Measurements from ENCODE around the gene RPL10A. TPM values are rescaled to one million over a fixed set of nuclear protein-coding genes. Genes with fewer than 3 reads are reported as not detected.

RPL10A gene
- total RNA-seq, result 1,000 to 10,000 TPM in 1 of 2 donors, 100 to 1,000 TPM in 1; 837 to 1,774 TPM
- 100 to 1,000 TPM; 809 to 873 TPM for polyA plus RNA-seq (ENCODE audit: insufficient read length in 2 of 2)
- long read RNA-seq, donor 1, transcript RPL10A-203 (5 exons, 1,069 nt), result minor isoform, 6 of 723 reads
- long read RNA-seq, donor 1, transcript RPL10A-202 (5 exons, 1,063 nt), result minor isoform, 83 of 723 reads
- long read RNA-seq, donor 1, transcript RPL10A-201 (6 exons, 716 nt), result major isoform, 507 of 723 reads
- long read RNA-seq, donor 1, partial matches to known transcripts, result 87 of 723 reads
- long read RNA-seq, donor 1, other reads (novel, unspliced or antisense), result 36 of 723 reads
- long read RNA-seq, donor 2, transcript RPL10A-203 (5 exons, 1,069 nt), result minor isoform, 5 of 308 reads
- long read RNA-seq, donor 2, transcript RPL10A-202 (5 exons, 1,063 nt), result minor isoform, 30 of 308 reads
- long read RNA-seq, donor 2, transcript RPL10A-201 (6 exons, 716 nt), result major isoform, 209 of 308 reads
- long read RNA-seq, donor 2, partial matches to known transcripts, result 64 of 308 reads
- long read RNA-seq, donor 2, other reads (novel, unspliced or antisense), result 0 of 308 reads
- long read RNA-seq, donor 3, transcript RPL10A-202 (5 exons, 1,063 nt), result minor isoform, 41 of 470 reads
- long read RNA-seq, donor 3, transcript RPL10A-203 (5 exons, 1,069 nt), result minor isoform, 7 of 470 reads
- long read RNA-seq, donor 3, transcript RPL10A-201 (6 exons, 716 nt), result major isoform, 303 of 470 reads
- long read RNA-seq, donor 3, partial matches to known transcripts, result 99 of 470 reads
- long read RNA-seq, donor 3, other reads (novel, unspliced or antisense), result 17 of 470 reads
- long read RNA-seq, donor 4, transcript RPL10A-201 (6 exons, 716 nt), result major isoform, 2,405 of 3,390 reads
- long read RNA-seq, donor 4, transcript RPL10A-202 (5 exons, 1,063 nt), result minor isoform, 260 of 3,390 reads
- long read RNA-seq, donor 4, transcript RPL10A-204 (6 exons, 962 nt), result minor isoform, 29 of 3,390 reads
- long read RNA-seq, donor 4, transcript RPL10A-203 (5 exons, 1,069 nt), result minor isoform, 11 of 3,390 reads
- long read RNA-seq, donor 4, partial matches to known transcripts, result 487 of 3,390 reads
- long read RNA-seq, donor 4, other reads (novel, unspliced or antisense), result 196 of 3,390 reads

GRCh38 chr6:35468181-35468979 lies at the start of gene RPL10A:
RPL10A (plus strand) TSS chr6:35468401; CDS start chr6:35468435, 34 bp downstream.
- no peaks in the 10 kb centered on the region for H3K27me3 ChIP-seq (ENCODE audit: control insufficient read depth, insufficient read depth, low read length)
- DNase-seq (ENCODE audit: low read depth in 4 of 6, low spot score in 6 of 6), result peak; percentile 93 to 99 (median 96)
- H3K4me3 ChIP-seq (ENCODE audit: low read depth, low read length), result peak within 1 kb of the TSS; percentile 93
- H3K36me3 ChIP-seq (ENCODE audit: control insufficient read depth, insufficient read depth, low read length), result peaks cover 39% of the 10 kb centered on the region
- under 1% methylated on average over 86 of the region's 86 CpGs for WGBS (ENCODE audit: insufficient coverage)
- H3K27ac ChIP-seq (ENCODE audit: low read depth, low read length), result peak within 1 kb of the TSS; percentile 94
- no peaks in the 10 kb centered on the region for H3K9me3 ChIP-seq (ENCODE audit: control insufficient read depth, insufficient read depth, low read length)
- H3K4me1 ChIP-seq (ENCODE audit: control insufficient read depth, insufficient read depth, low read length), result peaks cover 36% of the 10 kb centered on the region

- Histone ChIP-seq H3K9me3 (ENCODE audit: control insufficient read depth, insufficient read depth, low read length) (no peaks in the 10 kb centered on the region), H3K27ac (ENCODE audit: low read depth, low read length) (no peak overlapping the region), H3K36me3 (ENCODE audit: control insufficient read depth, insufficient read depth, low read length) (peaks cover 37% of the 10 kb centered on the region), H3K27me3 (ENCODE audit: control insufficient read depth, insufficient read depth, low read length) (no peaks in the 10 kb centered on the region), H3K4me3 (ENCODE audit: low read depth, low read length) (no peak overlapping the region), H3K4me1 (ENCODE audit: control insufficient read depth, insufficient read depth, low read length) (peaks cover 14% of the 10 kb centered on the region)
- DNase-seq (ENCODE audit: low read depth in 4 of 6, low spot score in 6 of 6), result peak in 2 of 6 donors; percentile 22 to 38
- WGBS (ENCODE audit: insufficient coverage), result 50% methylated on average over 2 of the region's 5 CpGs
Observed at GRCh38 chr6:35419417-35419816, 48.8 kb upstream of the RPL10A start.

- Histone ChIP-seq H3K9me3 (ENCODE audit: control insufficient read depth, insufficient read depth, low read length) (no peaks in the 10 kb centered on the region), H3K4me1 (ENCODE audit: control insufficient read depth, insufficient read depth, low read length) (peaks cover 9% of the 10 kb centered on the region), H3K4me3 (ENCODE audit: low read depth, low read length) (no peak overlapping the region), H3K36me3 (ENCODE audit: control insufficient read depth, insufficient read depth, low read length) (peaks cover 41% of the 10 kb centered on the region), H3K27me3 (ENCODE audit: control insufficient read depth, insufficient read depth, low read length) (no peaks in the 10 kb centered on the region), H3K27ac (ENCODE audit: low read depth, low read length) (no peak overlapping the region)
- DNase-seq (ENCODE audit: low read depth in 4 of 6, low spot score in 6 of 6), result no peak
- WGBS (ENCODE audit: insufficient coverage), result 97% methylated on average over 14 of the region's 14 CpGs
Observed at GRCh38 chr6:35419961-35420360, 48.2 kb upstream of the RPL10A start.

GRCh38 chr6:35425284-35425683 lies 42.9 kb upstream of the RPL10A start:
- H3K27me3 ChIP-seq (ENCODE audit: control insufficient read depth, insufficient read depth, low read length), result no peaks in the 10 kb centered on the region
- peaks cover 4% of the 10 kb centered on the region for H3K9me3 ChIP-seq (ENCODE audit: control insufficient read depth, insufficient read depth, low read length)
- H3K4me3 ChIP-seq (ENCODE audit: low read depth, low read length), result no peak overlapping the region
- WGBS (ENCODE audit: insufficient coverage), result no CpG with 5 or more reads among the region's 3 CpGs
- no peak overlapping the region for H3K27ac ChIP-seq (ENCODE audit: low read depth, low read length)
- peaks cover 23% of the 10 kb centered on the region for H3K4me1 ChIP-seq (ENCODE audit: control insufficient read depth, insufficient read depth, low read length)
- no peak for DNase-seq (ENCODE audit: low read depth in 4 of 6, low spot score in 6 of 6)
- peaks cover 52% of the 10 kb centered on the region for H3K36me3 ChIP-seq (ENCODE audit: control insufficient read depth, insufficient read depth, low read length)

GRCh38 chr6:35426074-35426473 lies 42.1 kb upstream of the RPL10A start:
- Histone ChIP-seq H3K27me3 (ENCODE audit: control insufficient read depth, insufficient read depth, low read length) (no peaks in the 10 kb centered on the region), H3K4me3 (ENCODE audit: low read depth, low read length) (no peak overlapping the region), H3K27ac (ENCODE audit: low read depth, low read length) (no peak overlapping the region), H3K36me3 (ENCODE audit: control insufficient read depth, insufficient read depth, low read length) (peaks cover 52% of the 10 kb centered on the region), H3K4me1 (ENCODE audit: control insufficient read depth, insufficient read depth, low read length) (peaks cover 23% of the 10 kb centered on the region), H3K9me3 (ENCODE audit: control insufficient read depth, insufficient read depth, low read length) (peaks cover 4% of the 10 kb centered on the region)
- 86% methylated on average over 7 of the region's 8 CpGs for WGBS (ENCODE audit: insufficient coverage)
- DNase-seq (ENCODE audit: low read depth in 4 of 6, low spot score in 6 of 6), result no peak

- Histone ChIP-seq H3K27me3 (ENCODE audit: control insufficient read depth, insufficient read depth, low read length) (no peaks in the 10 kb centered on the region), H3K4me1 (ENCODE audit: control insufficient read depth, insufficient read depth, low read length) (peaks cover 23% of the 10 kb centered on the region), H3K27ac (ENCODE audit: low read depth, low read length) (no peak overlapping the region), H3K9me3 (ENCODE audit: control insufficient read depth, insufficient read depth, low read length) (peaks cover 4% of the 10 kb centered on the region), H3K36me3 (ENCODE audit: control insufficient read depth, insufficient read depth, low read length) (peaks cover 43% of the 10 kb centered on the region), H3K4me3 (ENCODE audit: low read depth, low read length) (no peak overlapping the region)
- WGBS (ENCODE audit: insufficient coverage), result 84% methylated on average over 5 of the region's 5 CpGs
- DNase-seq (ENCODE audit: low read depth in 4 of 6, low spot score in 6 of 6), result no peak
Observed at GRCh38 chr6:35427435-35427834, 40.8 kb upstream of the RPL10A start.

GRCh38 chr6:35427851-35428321 lies 40.3 kb upstream of the RPL10A start:
- no peak for DNase-seq (ENCODE audit: low read depth in 4 of 6, low spot score in 6 of 6)
- Histone ChIP-seq H3K27ac (ENCODE audit: low read depth, low read length) (no peak overlapping the region), H3K4me1 (ENCODE audit: control insufficient read depth, insufficient read depth, low read length) (peaks cover 23% of the 10 kb centered on the region), H3K27me3 (ENCODE audit: control insufficient read depth, insufficient read depth, low read length) (no peaks in the 10 kb centered on the region), H3K9me3 (ENCODE audit: control insufficient read depth, insufficient read depth, low read length) (peaks cover 4% of the 10 kb centered on the region), H3K36me3 (ENCODE audit: control insufficient read depth, insufficient read depth, low read length) (peaks cover 42% of the 10 kb centered on the region), H3K4me3 (ENCODE audit: low read depth, low read length) (no peak overlapping the region)
- 100% methylated on average over 1 of the region's 9 CpGs for WGBS (ENCODE audit: insufficient coverage)

GRCh38 chr6:35428421-35429149 lies 39.6 kb upstream of the RPL10A start:
- Histone ChIP-seq H3K9me3 (ENCODE audit: control insufficient read depth, insufficient read depth, low read length) (peaks cover 4% of the 10 kb centered on the region), H3K27me3 (ENCODE audit: control insufficient read depth, insufficient read depth, low read length) (no peaks in the 10 kb centered on the region), H3K27ac (ENCODE audit: low read depth, low read length) (no peak overlapping the region), H3K4me1 (ENCODE audit: control insufficient read depth, insufficient read depth, low read length) (peaks cover 23% of the 10 kb centered on the region), H3K36me3 (ENCODE audit: control insufficient read depth, insufficient read depth, low read length) (peaks cover 42% of the 10 kb centered on the region), H3K4me3 (ENCODE audit: low read depth, low read length) (no peak overlapping the region)
- 73% methylated on average over 5 of the region's 10 CpGs for WGBS (ENCODE audit: insufficient coverage)
- DNase-seq (ENCODE audit: low read depth in 4 of 6, low spot score in 6 of 6), result no peak

All from spinal cord (tissue), 10 donors.